ENCODE data around the gene CDC5L. TPM values are rescaled to one million over a fixed set of nuclear protein-coding genes. Genes with fewer than 3 reads are reported as not detected.
"Not testable (repeated sequence)": the region's sequence is repeated elsewhere in the genome, so short reads cannot be mapped to it uniquely, and the experiment has no call there.

CDC5L gene
- total RNA-seq, 2 donors from 2014 or later, result 16.4 to 16.5 TPM

DNA sequence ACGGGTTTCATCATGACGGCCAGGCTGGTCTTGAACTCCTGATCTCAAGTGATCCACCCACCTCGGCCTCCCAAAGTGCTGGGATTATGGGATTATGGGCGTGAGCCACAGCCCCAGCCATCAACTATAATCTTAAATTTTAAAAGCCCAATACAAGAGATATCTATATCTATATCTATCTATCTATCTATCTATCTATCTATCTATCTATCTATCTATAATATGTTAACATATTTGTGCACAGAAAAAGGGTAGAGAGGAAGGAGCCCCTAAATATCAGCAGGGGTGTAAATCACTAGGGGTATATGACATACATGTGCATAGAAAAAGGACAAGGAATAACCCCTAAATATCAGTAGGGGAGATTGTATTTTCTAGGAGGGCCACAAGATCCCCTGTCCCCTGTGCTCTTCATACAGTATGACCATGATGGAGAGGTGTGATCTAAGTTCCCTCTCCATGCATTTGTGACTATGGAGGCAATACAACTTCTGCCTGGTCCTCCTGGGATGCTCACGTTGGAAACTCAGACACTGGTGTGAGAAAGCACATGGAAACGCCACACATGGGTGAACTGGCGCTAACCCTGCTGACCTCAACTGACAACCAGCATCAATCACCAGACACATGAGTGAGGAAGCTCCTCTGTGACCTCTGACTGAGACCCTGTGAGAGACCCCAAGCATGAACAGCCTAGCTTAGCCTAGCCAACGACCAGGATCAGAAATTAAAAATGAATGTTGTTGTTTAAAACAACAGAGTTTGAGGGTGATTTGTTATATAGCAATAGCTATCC, 46.2 kb upstream of the CDC5L start:
- H3K27me3 ChIP-seq, result no peaks in the 10 kb centered on the region
- TF ChIP-seq, protein P1, sequence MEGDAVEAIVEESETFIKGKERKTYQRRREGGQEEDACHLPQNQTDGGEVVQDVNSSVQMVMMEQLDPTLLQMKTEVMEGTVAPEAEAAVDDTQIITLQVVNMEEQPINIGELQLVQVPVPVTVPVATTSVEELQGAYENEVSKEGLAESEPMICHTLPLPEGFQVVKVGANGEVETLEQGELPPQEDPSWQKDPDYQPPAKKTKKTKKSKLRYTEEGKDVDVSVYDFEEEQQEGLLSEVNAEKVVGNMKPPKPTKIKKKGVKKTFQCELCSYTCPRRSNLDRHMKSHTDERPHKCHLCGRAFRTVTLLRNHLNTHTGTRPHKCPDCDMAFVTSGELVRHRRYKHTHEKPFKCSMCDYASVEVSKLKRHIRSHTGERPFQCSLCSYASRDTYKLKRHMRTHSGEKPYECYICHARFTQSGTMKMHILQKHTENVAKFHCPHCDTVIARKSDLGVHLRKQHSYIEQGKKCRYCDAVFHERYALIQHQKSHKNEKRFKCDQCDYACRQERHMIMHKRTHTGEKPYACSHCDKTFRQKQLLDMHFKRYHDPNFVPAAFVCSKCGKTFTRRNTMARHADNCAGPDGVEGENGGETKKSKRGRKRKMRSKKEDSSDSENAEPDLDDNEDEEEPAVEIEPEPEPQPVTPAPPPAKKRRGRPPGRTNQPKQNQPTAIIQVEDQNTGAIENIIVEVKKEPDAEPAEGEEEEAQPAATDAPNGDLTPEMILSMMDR (IDR thresholded peaks at IDR 0.05), result no peak

DNA sequence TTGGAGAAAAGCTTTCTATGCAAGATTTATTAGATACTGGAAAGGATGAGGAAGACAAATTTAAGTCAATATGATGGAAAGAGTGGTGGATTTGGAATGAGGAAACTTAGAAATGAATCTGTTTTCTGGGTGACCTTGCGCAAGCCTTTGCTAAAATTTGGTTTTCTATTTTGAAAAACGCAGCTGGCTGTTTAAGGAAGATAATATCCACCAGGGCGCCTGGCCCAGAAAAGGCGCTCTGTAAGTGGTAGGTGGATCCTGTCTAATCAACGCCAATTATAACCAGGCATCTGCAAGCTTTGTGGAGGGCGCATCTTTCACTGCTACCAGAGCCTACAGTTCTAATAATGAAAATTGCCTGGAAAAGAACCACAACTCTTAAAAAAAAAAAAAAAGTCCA, 45.5 kb upstream of the CDC5L start:
- TF ChIP-seq, protein P1 (IDR thresholded peaks at IDR 0.05), result no peak
- no peak for DNase-seq (ENCODE audit: low spot score)
- H3K9me3 ChIP-seq, result no peaks in the 10 kb centered on the region
- H3K4me3 ChIP-seq, result peak overlapping the region; percentile 9 to 39
- H3K4me1 ChIP-seq, result peaks cover 0 to 10% of the 10 kb centered on the region in 2 donors
- no peaks in the 10 kb centered on the region for H3K36me3 ChIP-seq
- no peaks in the 10 kb centered on the region for H3K27me3 ChIP-seq
- H3K27ac ChIP-seq, result no peak overlapping the region

More for the DNA sequence above, 46.2 kb upstream of the CDC5L start:
- Histone ChIP-seq H3K36me3 (no peaks in the 10 kb centered on the region), H3K4me1 (peaks cover 0 to 10% of the 10 kb centered on the region in 2 donors), H3K27ac (no peak overlapping the region), H3K4me3 (no peak overlapping the region), H3K9me3 (no peaks in the 10 kb centered on the region)
- no peak for DNase-seq (ENCODE audit: low spot score)

DNA sequence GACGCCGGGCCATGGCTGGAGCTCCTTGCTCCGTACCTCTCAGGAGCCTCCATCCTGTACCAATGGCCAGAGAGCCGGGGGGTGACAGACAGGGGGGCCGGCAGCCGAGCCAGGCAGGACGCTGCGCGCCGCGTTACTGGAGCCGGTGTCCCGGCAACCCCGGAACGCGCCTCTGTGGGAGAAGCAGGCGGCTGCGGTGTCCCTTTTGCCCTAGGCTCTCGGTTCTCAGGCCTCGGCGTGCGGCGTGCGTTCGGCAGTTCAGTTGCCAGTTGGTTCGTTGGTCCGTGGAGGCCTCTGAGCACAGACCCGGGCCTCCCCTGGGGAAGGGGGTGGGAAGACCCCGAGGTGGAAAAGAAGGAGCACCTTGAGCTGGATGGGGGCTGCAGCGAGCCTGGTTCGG, 45.0 kb upstream of the CDC5L start, which contains the start of gene SPATS1:
SPATS1 (plus strand) TSS at position 162 of the 400 bp plus-strand sequence. CDS start 446 bp downstream, outside the sequence.
- TF ChIP-seq, protein P1 (IDR thresholded peaks at IDR 0.05), result no peak
- H3K4me3 ChIP-seq, result peak within 1 kb of the TSS; percentile 9 to 39

DNA sequence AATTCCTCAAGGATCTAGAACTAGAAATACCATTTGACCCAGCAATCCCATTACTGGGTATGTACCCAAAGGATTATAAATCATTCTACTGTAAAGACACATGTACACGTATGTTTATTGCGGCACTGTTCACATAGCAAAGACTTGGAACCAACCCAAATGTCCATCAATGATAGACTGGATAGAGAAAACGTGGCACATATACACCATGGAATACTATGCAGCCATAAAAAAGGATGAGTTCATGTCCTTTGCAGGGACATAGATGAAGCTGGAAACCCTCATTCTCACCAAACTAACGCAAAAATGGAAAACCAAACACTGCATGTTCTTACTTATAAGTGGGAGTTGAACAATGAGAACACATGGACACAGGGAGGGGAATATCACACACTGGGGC, 40.7 kb upstream of the CDC5L start:
- not testable (repeated sequence) for H3K9me3 ChIP-seq

More for the DNA sequence above, 45.0 kb upstream of the CDC5L start, which contains the start of gene SPATS1:
- Histone ChIP-seq H3K9me3 (no peaks in the 10 kb centered on the region), H3K27me3 (no peaks in the 10 kb centered on the region), H3K4me1 (peaks cover 0 to 10% of the 10 kb centered on the region in 2 donors), H3K36me3 (no peaks in the 10 kb centered on the region), H3K27ac (peak within 1 kb of the TSS in 1 of 2 donors; percentile 22)
- no peak for DNase-seq (ENCODE audit: low spot score)

DNA sequence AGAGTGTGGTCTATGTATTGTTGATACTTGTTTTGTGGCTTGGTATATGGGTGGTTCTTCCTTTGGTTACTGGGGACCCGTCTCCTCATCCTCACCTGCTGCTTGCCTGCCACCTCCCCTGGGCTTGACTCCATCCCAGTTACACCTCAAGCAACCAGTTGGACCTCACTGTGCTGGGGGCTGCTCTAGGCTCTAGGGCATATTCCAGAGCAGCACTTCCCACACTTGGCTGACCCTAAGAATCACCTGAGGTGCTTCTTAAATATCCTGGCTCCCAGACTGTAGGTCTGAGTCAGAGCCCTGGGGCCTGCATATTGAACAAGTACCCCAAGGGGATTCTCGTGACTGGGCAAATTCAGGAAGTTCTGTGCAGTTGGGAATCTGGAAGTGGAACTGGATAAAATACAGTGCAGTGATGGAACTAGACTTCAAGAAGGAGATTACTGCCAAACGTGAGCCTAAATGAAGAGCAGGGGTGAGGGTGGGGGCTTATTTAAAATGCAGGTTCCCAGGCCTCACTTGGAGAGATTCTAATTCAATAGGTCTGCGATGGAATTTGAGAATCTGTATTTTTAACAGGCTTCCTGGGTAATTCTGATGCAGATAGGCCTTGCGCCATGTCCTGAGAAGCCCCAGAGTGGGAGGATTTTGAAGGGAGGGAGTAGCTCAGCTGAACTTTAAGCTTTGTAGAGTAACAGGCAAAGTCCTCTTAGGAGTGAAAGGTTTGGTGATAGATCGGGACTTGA, 37.4 kb upstream of the CDC5L start:
- no peak for DNase-seq (ENCODE audit: low spot score)
- TF ChIP-seq, protein P1 (IDR thresholded peaks at IDR 0.05), result no peak
- no peaks in the 10 kb centered on the region for H3K36me3 ChIP-seq
- H3K4me3 ChIP-seq, result no peak overlapping the region
- no peak overlapping the region for H3K27ac ChIP-seq
- no peaks in the 10 kb centered on the region for H3K9me3 ChIP-seq
- H3K4me1 ChIP-seq, result no peaks in the 10 kb centered on the region
- H3K27me3 ChIP-seq, result no peaks in the 10 kb centered on the region

More for the DNA sequence above, 40.7 kb upstream of the CDC5L start:
- not testable (repeated sequence) for H3K4me1 ChIP-seq; H3K36me3 ChIP-seq; H3K27me3 ChIP-seq; DNase-seq (ENCODE audit: low spot score); H3K27ac ChIP-seq; H3K4me3 ChIP-seq

DNA sequence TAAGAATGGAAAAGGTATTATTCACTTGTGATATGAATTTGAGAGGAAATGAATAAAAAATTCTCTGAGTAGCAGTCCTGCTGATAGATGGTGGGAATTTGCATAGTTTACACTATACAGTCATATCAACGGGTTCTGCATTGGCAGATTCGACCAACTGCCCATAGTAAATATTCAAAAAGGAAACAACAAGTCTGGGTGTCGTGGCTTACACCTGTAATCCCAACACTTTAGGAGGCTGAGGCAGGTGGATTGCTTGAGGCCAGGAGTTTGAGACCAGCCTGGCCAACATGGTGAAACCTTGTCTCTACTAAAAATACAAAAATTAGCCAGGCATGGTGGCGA, 36.9 kb upstream of the CDC5L start:
- not testable (repeated sequence) for H3K4me3 ChIP-seq; H3K36me3 ChIP-seq; DNase-seq (ENCODE audit: low spot score)

More for the DNA sequence above, 36.9 kb upstream of the CDC5L start:
- H3K27ac ChIP-seq, H3K9me3 ChIP-seq, H3K4me1 ChIP-seq, H3K27me3 ChIP-seq: not testable (repeated sequence)

All from right atrium auricular region (tissue), 2 donors.